GM19238 (cell line): Measurements from ENCODE around the gene LAX1.

Experiments
- DNase-seq: peaks from one replicate; pipeline ENCODE4 v3.0.0; 2011; ENCODE audit warnings: low spot score; ENCODE audit not compliant: insufficient read length

The LAX1 gene

GRCh38 chr1:203807196-203807595, 42.2 kb downstream of the LAX1 start:
- DNase-seq, result no peak

GRCh38 chr1:203813581-203814341, 48.8 kb downstream of the LAX1 start:
- DNase-seq, result no peak

GRCh38 chr1:203818399-203818798, 53.4 kb downstream of the LAX1 start:
- DNase-seq, result no peak

GRCh38 chr1:203823306-203823705, 58.3 kb downstream of the LAX1 start:
- DNase-seq, result no peak
